ENCODE measurements around the gene NUP107. TPM values are rescaled to one million over a fixed set of nuclear protein-coding genes. Genes with fewer than 3 reads are reported as not detected.

The NUP107 gene
- total RNA-seq, 2 experiments from 2014 or later: 106 to 126 TPM

GRCh38 chr12:68750506-68750905 is 63.7 kb downstream of the NUP107 start:
- Histone ChIP-seq H3K4me1 (ENCODE audit: insufficient read depth, low read length, poor library complexity, severe bottlenecking) (peaks cover 27% of the 10 kb centered on the region), H3K9me3 (ENCODE audit: low read length) (no peaks in the 10 kb centered on the region), H3K4me3 (ENCODE audit: low read depth, low read length, poor library complexity, severe bottlenecking) (no peak overlapping the region), H4K20me1 (ENCODE audit: insufficient read depth, low read length) (no peaks in the 10 kb centered on the region), H3K4me2 (ENCODE audit: low read length) (peak overlapping the region; percentile 82; the same call in 1 of the 2 replicates), H3K9me2 (ENCODE audit: insufficient read depth, low read length) (no peaks in the 10 kb centered on the region), H3K36me3 (ENCODE audit: insufficient read depth, low read length) (peaks cover 83% of the 10 kb centered on the region), H3K79me2 (ENCODE audit: insufficient read depth, low read depth, low read length) (peaks cover 46% of the 10 kb centered on the region), H3K27ac (ENCODE audit: low read depth, low read length, poor library complexity, severe bottlenecking) (peak overlapping the region; percentile 59), H2AFZ (ENCODE audit: low read length) (no peak overlapping the region)
- intact Hi-C loops (cut with micrococcal nuclease; ENCODE audit: unreplicated experiment): no loop called here
- peak; percentile 47 for DNase-seq (ENCODE audit: low spot score)
- POLR2A ChIA-PET: interaction anchor here (0.6 to 1.1 kb wide), 2 partner anchors 23 to 92 kb away, joined by 3 to 5 read pairs; no protein-coding TSS in a partner anchor
- TF ChIP-seq CTCF (conservative IDR thresholded peaks at IDR 0.05; ENCODE audit: low read length) (no peak), EZH2phosphoT487 (IDR thresholded peaks at IDR 0.05; ENCODE audit: borderline replicate concordance, low read depth, low read length) (no peak)
- BruUV-seq (replicated peaks): no TSS peak
- CTCF ChIA-PET (ENCODE audit: unreplicated experiment): no interaction called here

- peaks cover 7% of the 10 kb centered on the region; the same call in 1 of the 2 replicates for H3K79me2 ChIP-seq (ENCODE audit: insufficient read depth, low read depth, low read length)
- DNase-seq (ENCODE audit: low spot score): no peak
- H4K20me1 ChIP-seq (ENCODE audit: insufficient read depth, low read length): no peaks in the 10 kb centered on the region
- peaks cover 2% of the 10 kb centered on the region for H3K4me1 ChIP-seq (ENCODE audit: insufficient read depth, low read length, poor library complexity, severe bottlenecking)
- no peaks in the 10 kb centered on the region for H3K9me2 ChIP-seq (ENCODE audit: insufficient read depth, low read length)
- no peak overlapping the region for H2AFZ ChIP-seq (ENCODE audit: low read length)
- TF ChIP-seq CTCF (conservative IDR thresholded peaks at IDR 0.05; ENCODE audit: low read length) (no peak), EZH2phosphoT487 (IDR thresholded peaks at IDR 0.05; ENCODE audit: borderline replicate concordance, low read depth, low read length) (no peak)
- H3K27ac ChIP-seq (ENCODE audit: low read depth, low read length, poor library complexity, severe bottlenecking): no peak overlapping the region
- ChIA-PET CTCF (ENCODE audit: unreplicated experiment) (no interaction called here), POLR2A (no interaction called here)
- no peak overlapping the region for H3K4me2 ChIP-seq (ENCODE audit: low read length)
- peaks cover 98% of the 10 kb centered on the region for H3K36me3 ChIP-seq (ENCODE audit: insufficient read depth, low read length)
- intact Hi-C loops (cut with micrococcal nuclease; ENCODE audit: unreplicated experiment): no loop called here
- H3K4me3 ChIP-seq (ENCODE audit: low read depth, low read length, poor library complexity, severe bottlenecking): no peak overlapping the region
- H3K9me3 ChIP-seq (ENCODE audit: low read length): no peaks in the 10 kb centered on the region
- no TSS peak for BruUV-seq (replicated peaks)
Observed at GRCh38 chr12:68755536-68756243, 68.9 kb downstream of the NUP107 start.

- H3K79me2 ChIP-seq (ENCODE audit: insufficient read depth, low read depth, low read length): 0 out of 2 replicates have a peak, but pooled peaks cover 3% of the 10 kb centered on the region
- no peaks in the 10 kb centered on the region for H3K9me3 ChIP-seq (ENCODE audit: low read length)
- ChIA-PET POLR2A (no interaction called here), CTCF (ENCODE audit: unreplicated experiment) (no interaction called here)
- no TSS peak for BruUV-seq (replicated peaks)
- no peak overlapping the region for H3K4me3 ChIP-seq (ENCODE audit: low read depth, low read length, poor library complexity, severe bottlenecking)
- no peaks in the 10 kb centered on the region for H3K9me2 ChIP-seq (ENCODE audit: insufficient read depth, low read length)
- DNase-seq (ENCODE audit: low spot score): no peak
- no peaks in the 10 kb centered on the region for H4K20me1 ChIP-seq (ENCODE audit: insufficient read depth, low read length)
- H3K4me1 ChIP-seq (ENCODE audit: insufficient read depth, low read length, poor library complexity, severe bottlenecking): no peaks in the 10 kb centered on the region
- H3K4me2 ChIP-seq (ENCODE audit: low read length): no peak overlapping the region
- H3K36me3 ChIP-seq (ENCODE audit: insufficient read depth, low read length): peaks cover 97% of the 10 kb centered on the region
- no peak overlapping the region for H3K27ac ChIP-seq (ENCODE audit: low read depth, low read length, poor library complexity, severe bottlenecking)
- no peak for TF ChIP-seq EZH2phosphoT487 (IDR thresholded peaks at IDR 0.05; ENCODE audit: borderline replicate concordance, low read depth, low read length)
- no peak for TF ChIP-seq CTCF (conservative IDR thresholded peaks at IDR 0.05; ENCODE audit: low read length)
- H2AFZ ChIP-seq (ENCODE audit: low read length): no peak overlapping the region
- intact Hi-C loops (cut with micrococcal nuclease; ENCODE audit: unreplicated experiment): no loop called here
Observed at GRCh38 chr12:68759852-68760251, 73.1 kb downstream of the NUP107 start.

Measured in OCI-LY7 (cell line).